Body of pancreas (tissue), 4 donors: ENCODE data around the gene CRACR2B.

Experiments
- CTCF ChIP-seq, 7 experiments: fragments of 450-650 bp in 4 of 7; fragments of 200-600 bp in 3 of 7; sonication (generic) in 3 of 7; IDR thresholded peaks; one replicate each; pipeline ENCODE4 v1.5.1; 2016 to 2019; ENCODE audit warnings: antibody characterized with exemption in 7 of 7
- POLR2A ChIP-seq, 3 donors: fragments of 450-650 bp; IDR thresholded peaks; one replicate each; pipeline ENCODE4 v1.6.1; 2016; ENCODE audit warnings: antibody characterized with exemption in 3 of 3, mild to moderate bottlenecking in 2 of 3

GRCh38 chr11:831118-831864, 3.6 kb downstream of the CRACR2B start:
- TF ChIP-seq CTCF (IDR thresholded peaks at IDR 0.05) (no peak), POLR2A (IDR thresholded peaks at IDR 0.05) (no peak)
